ENCODE results near the gene THEM4.
"Not testable (repeated sequence)": the region's sequence is repeated elsewhere in the genome, so short reads cannot be mapped to it uniquely, and the experiment has no call there.

- not testable (repeated sequence) for TF ChIP-seq CTCF (conservative IDR thresholded peaks at IDR 0.05); EZH2 (IDR thresholded peaks at IDR 0.05; ENCODE audit: low read depth)
Measured at GRCh38 chr1:151906324-151906645, 3.0 kb downstream of the THEM4 start.
